Dermis microvascular lymphatic vessel endothelial cell (primary cell): ENCODE data around the gene CAMK2B. TPM values are rescaled to one million over a fixed set of nuclear protein-coding genes. Genes with fewer than 3 reads are reported as not detected.

Source experiments
- DNase-seq, 2 donors: peaks; one replicate each; pipeline versions ENCODE4 v3.0.0 to v3.0.0-alpha.2; 2010; ENCODE audit warnings: low read depth in 2 of 2
- total RNA-seq: library from RNA; depleted of rRNA; stranded (reverse); fragments of >200 nt; gene quantifications from 2 replicates; pipeline ENCODE4 v1.2.1, GENCODE V29; 2014

CAMK2B gene
- total RNA-seq, 1 donor from 2014 or later = 0.13 TPM

GRCh38 chr7:44287488-44288380 is 37.7 kb downstream of the CAMK2B start:
- DNase-seq = no peak

- DNase-seq = no peak
Observed at GRCh38 chr7:44286618-44287487, 38.5 kb downstream of the CAMK2B start.

GRCh38 chr7:44286182-44286617 is 39.2 kb downstream of the CAMK2B start:
- DNase-seq = no peak

- no peak for DNase-seq
Observed at GRCh38 chr7:44285561-44285960, 39.8 kb downstream of the CAMK2B start.

GRCh38 chr7:44284881-44285541 is 40.4 kb downstream of the CAMK2B start:
- no peak for DNase-seq

GRCh38 chr7:44284216-44284615 is 41.2 kb downstream of the CAMK2B start:
- DNase-seq = no peak

- no peak for DNase-seq
Observed at GRCh38 chr7:44283381-44284211, 41.8 kb downstream of the CAMK2B start.

- DNase-seq = no peak
Observed at GRCh38 chr7:44282601-44283171, 42.7 kb downstream of the CAMK2B start.

GRCh38 chr7:44281811-44282600 is 43.4 kb downstream of the CAMK2B start:
- no peak for DNase-seq

- DNase-seq = no peak
Observed at GRCh38 chr7:44280993-44281721, 44.2 kb downstream of the CAMK2B start.

- DNase-seq = no peak
Observed at GRCh38 chr7:44280636-44280992, 44.8 kb downstream of the CAMK2B start.

- DNase-seq = no peak
Observed at GRCh38 chr7:44279731-44280505, 45.5 kb downstream of the CAMK2B start.

GRCh38 chr7:44279286-44279685 is 46.1 kb downstream of the CAMK2B start:
- no peak for DNase-seq

GRCh38 chr7:44278451-44279161 is 46.8 kb downstream of the CAMK2B start:
- DNase-seq = no peak

GRCh38 chr7:44277851-44278250 is 47.5 kb downstream of the CAMK2B start:
- DNase-seq = no peak

GRCh38 chr7:44277391-44277790 is 48.0 kb downstream of the CAMK2B start:
- no peak for DNase-seq

- no peak for DNase-seq
Observed at GRCh38 chr7:44276571-44277221, 48.7 kb downstream of the CAMK2B start.
